HUES48 (cell line): Measurements from ENCODE around the gene TXLNB.

Source experiments
- H3K27ac ChIP-seq: one replicate; pipeline ENCODE4 v1.7.0; 2013; ENCODE audit warnings: low read depth, low read length, inconsistent platforms
- H3K27me3 ChIP-seq: 2 replicates; pipeline ENCODE4 v1.6.1; 2013; ENCODE audit warnings: mild to moderate bottlenecking, low read length; ENCODE audit not compliant: control insufficient read depth, insufficient read depth
- H3K36me3 ChIP-seq: 2 replicates; pipeline ENCODE4 v1.6.1; 2013; ENCODE audit warnings: low read length; ENCODE audit not compliant: control insufficient read depth, insufficient read depth
- H3K4me1 ChIP-seq: 2 replicates; pipeline ENCODE4 v1.6.1; 2013; ENCODE audit warnings: mild to moderate bottlenecking, low read length; ENCODE audit not compliant: control insufficient read depth, insufficient read depth
- H3K4me3 ChIP-seq: 2 replicates; pipeline ENCODE4 v1.5.1; 2013; ENCODE audit warnings: mild to moderate bottlenecking, low read depth, low read length
- H3K9ac ChIP-seq: 2 replicates; pipeline ENCODE4 v1.6.1; 2013; ENCODE audit warnings: mild to moderate bottlenecking, low read depth, low read length, moderate library complexity
- H3K9me3 ChIP-seq: 2 replicates; pipeline ENCODE4 v1.6.1; 2013; ENCODE audit warnings: low read length; ENCODE audit not compliant: control insufficient read depth, insufficient read depth

TXLNB gene

GRCh38 chr6:139329224-139329623, 37.4 kb upstream of the TXLNB start:
- no peak overlapping the region for H3K27ac ChIP-seq
- no peaks in the 10 kb centered on the region for H3K27me3 ChIP-seq
- no peak overlapping the region for H3K9ac ChIP-seq
- no peak overlapping the region for H3K4me3 ChIP-seq
- H3K4me1 ChIP-seq, result no peaks in the 10 kb centered on the region
- 0 out of 2 replicates have a peak, but pooled peaks cover 2% of the 10 kb centered on the region for H3K9me3 ChIP-seq
- no peaks in the 10 kb centered on the region for H3K36me3 ChIP-seq

GRCh38 chr6:139327038-139327437, 35.2 kb upstream of the TXLNB start:
- H3K27ac ChIP-seq, result no peak overlapping the region

GRCh38 chr6:139325686-139326085, 33.9 kb upstream of the TXLNB start:
- Histone ChIP-seq H3K27me3 (no peaks in the 10 kb centered on the region), H3K4me1 (peaks cover 6% of the 10 kb centered on the region), H3K9me3 (0 out of 2 replicates have a peak, but pooled peaks cover 2% of the 10 kb centered on the region), H3K27ac (no peak overlapping the region), H3K4me3 (no peak overlapping the region), H3K9ac (no peak overlapping the region), H3K36me3 (no peaks in the 10 kb centered on the region)

More at GRCh38 chr6:139327038-139327437, 35.2 kb upstream of the TXLNB start:
- no peaks in the 10 kb centered on the region for H3K36me3 ChIP-seq
- peaks cover 6% of the 10 kb centered on the region for H3K4me1 ChIP-seq
- H3K9ac ChIP-seq, result no peak overlapping the region
- no peak overlapping the region for H3K4me3 ChIP-seq
- H3K27me3 ChIP-seq, result no peaks in the 10 kb centered on the region
- 0 out of 2 replicates have a peak, but pooled peaks cover 2% of the 10 kb centered on the region for H3K9me3 ChIP-seq

- Histone ChIP-seq H3K36me3 (no peaks in the 10 kb centered on the region), H3K27me3 (no peaks in the 10 kb centered on the region), H3K4me1 (peaks cover 6% of the 10 kb centered on the region), H3K27ac (no peak overlapping the region), H3K4me3 (no peak overlapping the region), H3K9me3 (0 out of 2 replicates have a peak, but pooled peaks cover 2% of the 10 kb centered on the region), H3K9ac (no peak overlapping the region)
Observed at GRCh38 chr6:139325125-139325524, 33.3 kb upstream of the TXLNB start.

- no peak overlapping the region for H3K9ac ChIP-seq
- H3K9me3 ChIP-seq, result 0 out of 2 replicates have a peak, but pooled peaks cover 2% of the 10 kb centered on the region
- peaks cover 6% of the 10 kb centered on the region for H3K4me1 ChIP-seq
- H3K27me3 ChIP-seq, result no peaks in the 10 kb centered on the region
- no peak overlapping the region for H3K27ac ChIP-seq
- H3K4me3 ChIP-seq, result no peak overlapping the region
- H3K36me3 ChIP-seq, result no peaks in the 10 kb centered on the region
Observed at GRCh38 chr6:139324301-139324555, 32.4 kb upstream of the TXLNB start.

- H3K4me3 ChIP-seq, result no peak overlapping the region
Observed at GRCh38 chr6:139323511-139324300, 31.9 kb upstream of the TXLNB start.

GRCh38 chr6:139320081-139320480, 28.3 kb upstream of the TXLNB start:
- Histone ChIP-seq H3K9me3 (no peaks in the 10 kb centered on the region), H3K4me1 (peaks cover 24% of the 10 kb centered on the region), H3K4me3 (no peak overlapping the region), H3K27ac (no peak overlapping the region), H3K36me3 (no peaks in the 10 kb centered on the region), H3K9ac (no peak overlapping the region), H3K27me3 (no peaks in the 10 kb centered on the region)

More at GRCh38 chr6:139323511-139324300, 31.9 kb upstream of the TXLNB start:
- H3K9ac ChIP-seq, result no peak overlapping the region
- no peaks in the 10 kb centered on the region for H3K27me3 ChIP-seq
- H3K36me3 ChIP-seq, result no peaks in the 10 kb centered on the region
- peaks cover 6% of the 10 kb centered on the region for H3K4me1 ChIP-seq
- no peaks in the 10 kb centered on the region for H3K9me3 ChIP-seq
- H3K27ac ChIP-seq, result no peak overlapping the region

GRCh38 chr6:139316622-139317317, 25.0 kb upstream of the TXLNB start:
- Histone ChIP-seq H3K4me1 (peaks cover 46% of the 10 kb centered on the region), H3K9ac (no peak overlapping the region), H3K36me3 (no peaks in the 10 kb centered on the region), H3K9me3 (no peaks in the 10 kb centered on the region), H3K27ac (no peak overlapping the region), H3K4me3 (no peak overlapping the region), H3K27me3 (no peaks in the 10 kb centered on the region)

GRCh38 chr6:139313784-139314545, 22.2 kb upstream of the TXLNB start:
- H3K4me3 ChIP-seq, result no peak overlapping the region; the same call in 1 of the 2 replicates
- H3K4me1 ChIP-seq, result peaks cover 55% of the 10 kb centered on the region
- H3K36me3 ChIP-seq, result no peaks in the 10 kb centered on the region
- H3K27me3 ChIP-seq, result no peaks in the 10 kb centered on the region
- H3K9me3 ChIP-seq, result no peaks in the 10 kb centered on the region
- peak overlapping the region; percentile 29 for H3K9ac ChIP-seq
- H3K27ac ChIP-seq, result peak overlapping the region; percentile 96

- Histone ChIP-seq H3K4me1 (peaks cover 55% of the 10 kb centered on the region), H3K36me3 (no peaks in the 10 kb centered on the region), H3K9me3 (no peaks in the 10 kb centered on the region), H3K27ac (peak overlapping the region; percentile 96), H3K9ac (peak overlapping the region; percentile 28), H3K4me3 (no peak overlapping the region; the same call in 1 of the 2 replicates), H3K27me3 (no peaks in the 10 kb centered on the region)
Observed at GRCh38 chr6:139313229-139313628, 21.4 kb upstream of the TXLNB start.
